HepG2 (cell line): ENCODE results near the gene GMPPB. TPM values are rescaled to one million over a fixed set of nuclear protein-coding genes. Genes with fewer than 3 reads are reported as not detected.

Experiments
- ARNT ChIP-seq: fragments of 450-650 bp; IDR thresholded peaks from 2 replicates; pipeline ENCODE4 v1.6.1; 2017
- ASH2L ChIP-seq: fragments of 300-600, 200-600 bp; sonication (generic); IDR thresholded peaks from 2 replicates; pipeline ENCODE4 v1.7.0; 2017; ENCODE audit warnings: low read depth, mild to moderate bottlenecking, moderate library complexity, mixed read lengths, low read length; ENCODE audit not compliant: insufficient read length
- BORCS8-MEF2B ChIP-seq: sonication (generic); formaldehyde crosslinking; IDR thresholded peaks from 2 replicates; pipeline ENCODE4 v1.8.0; 2022; ENCODE audit warnings: mild to moderate bottlenecking, missing genetic modification reagents
- EHMT2 ChIP-seq: fragments of 200-600 bp; sonication (generic); IDR thresholded peaks from 2 replicates; pipeline ENCODE4 v1.7.0; 2017; ENCODE audit warnings: antibody characterized with exemption, low read depth, low read length, borderline replicate concordance
- ELF3 ChIP-seq: IDR thresholded peaks from 2 replicates; pipeline ENCODE4 v1.6.1; 2016; ENCODE audit warnings: missing genetic modification reagents, missing compliant biosample characterization
- FOXK1 ChIP-seq: sonication (generic); formaldehyde crosslinking; IDR thresholded peaks from 2 replicates; pipeline ENCODE4 v1.4.0; 2020; ENCODE audit warnings: low read depth, missing genetic modification reagents, borderline replicate concordance
- FOXP1 ChIP-seq, 2 experiments: fragments of 450-650 bp in 1 of 2; IDR thresholded peaks; 2 replicates each; pipeline ENCODE4 v1.6.1; 2017 to 2018; ENCODE audit warnings: antibody characterized with exemption in 1 of 2
- HMG20B ChIP-seq: conservative IDR thresholded peaks from 2 replicates; pipeline ENCODE4 v1.6.1; 2016; ENCODE audit warnings: missing genetic modification reagents, missing compliant biosample characterization
- HNF4A ChIP-seq: sonication (generic); formaldehyde crosslinking; IDR thresholded peaks from 2 replicates; pipeline ENCODE4 v1.4.0; 2020; ENCODE audit warnings: missing genetic modification reagents
- KAT7 ChIP-seq: IDR thresholded peaks from 2 replicates; pipeline ENCODE4 v1.6.1; 2018; ENCODE audit warnings: borderline replicate concordance, missing compliant biosample characterization
- MEIS1 ChIP-seq: sonication (generic); formaldehyde crosslinking; IDR thresholded peaks from 2 replicates; pipeline ENCODE4 v1.9.0; 2021; ENCODE audit warnings: mild to moderate bottlenecking, missing genetic modification reagents, moderate library complexity, borderline replicate concordance
- MXI1 ChIP-seq: IDR thresholded peaks from 3 replicates; pipeline ENCODE4 v1.6.1; 2012; ENCODE audit warnings: low read depth, low read length, inconsistent platforms, borderline replicate concordance
- NCOA2 ChIP-seq: sonication (generic); formaldehyde crosslinking; IDR thresholded peaks from 2 replicates; pipeline ENCODE4 v1.8.0; 2022; ENCODE audit warnings: inconsistent platforms
- PITX1 ChIP-seq: sonication (generic); formaldehyde crosslinking; IDR thresholded peaks from 2 replicates; pipeline ENCODE4 v1.5.1; 2020; ENCODE audit warnings: mild to moderate bottlenecking, missing genetic modification reagents
- SMC3 ChIP-seq: IDR thresholded peaks from 2 replicates; pipeline ENCODE4 v1.6.1; 2011; ENCODE audit warnings: low read length, improper control_type of control experiment
- TEAD3 ChIP-seq: optimal IDR thresholded peaks from 2 replicates; pipeline ENCODE3; 2016; ENCODE audit warnings: borderline replicate concordance
- ZNF143 ChIP-seq: sonication (generic); formaldehyde crosslinking; IDR thresholded peaks from 2 replicates; pipeline ENCODE4 v1.4.0; 2020; ENCODE audit warnings: missing genetic modification reagents
- ZNF263 ChIP-seq: sonication (generic); formaldehyde crosslinking; IDR thresholded peaks from 2 replicates; pipeline ENCODE4 v1.4.0; 2020; ENCODE audit warnings: missing genetic modification reagents
- ZNF451 ChIP-seq: sonication (generic); formaldehyde crosslinking; IDR thresholded peaks from 2 replicates; pipeline ENCODE4 v1.5.0; 2020; ENCODE audit warnings: mild to moderate bottlenecking, missing genetic modification reagents
- ZNF460 ChIP-seq: sonication (generic); formaldehyde crosslinking; IDR thresholded peaks from 2 replicates; pipeline ENCODE4 v1.5.1; 2020; ENCODE audit warnings: missing genetic modification reagents, mild to moderate bottlenecking, borderline replicate concordance
- ZNF781 ChIP-seq: sonication (generic); formaldehyde crosslinking; IDR thresholded peaks from 2 replicates; pipeline ENCODE4 v1.5.1; 2020; ENCODE audit warnings: borderline replicate concordance, mild to moderate bottlenecking, missing genetic modification reagents; ENCODE audit errors: not compliant biosample characterization
- polyA plus RNA-seq, 8 experiments: library from polyadenylated mRNA; depleted of rRNA in 3 of 8; stranded (reverse) in 7 of 8; unstranded in 1 of 8; fragments of >200 nt; fragmentation: Illumina TruSeq in 4 of 8; extraction: Trizol in 4 of 8; gene quantifications; 2 replicates each; pipeline versions ENCODE4 v1.2.1 to v1.2.3, GENCODE V29; 2011 to 2016; ENCODE audit warnings: low read depth in 4 of 8, missing spikeins in 1 of 8, mixed read lengths in 1 of 8; ENCODE audit not compliant: insufficient read depth in 1 of 8
- total RNA-seq, 5 experiments: library from RNA; depleted of rRNA; stranded (reverse); fragments of >200 nt; fragmentation: Illumina TruSeq; extraction: Trizol; gene quantifications; 2 replicates each; pipeline ENCODE4 v1.2.3, GENCODE V29; 2016; ENCODE audit warnings: low read depth in 1 of 5
- TF ChIP-seq, protein P1 (sequence below): IDR thresholded peaks from 2 replicates; pipeline ENCODE4 v1.6.1; 2016; ENCODE audit warnings: missing genetic modification reagents, missing compliant biosample characterization
- TF ChIP-seq, protein P2 (sequence below): sonication (generic); formaldehyde crosslinking; IDR thresholded peaks from 2 replicates; pipeline ENCODE4 v1.9.0; 2021; ENCODE audit warnings: missing genetic modification reagents, mild to moderate bottlenecking, borderline replicate concordance
- TF ChIP-seq, protein P3 (sequence below): IDR thresholded peaks from 2 replicates; pipeline ENCODE4 v1.6.1; 2016

Gene GMPPB
- total and polyA plus RNA-seq, 2 of the 13 experiments (the other 11 are each of a cell fraction or from before 2014, with no cell fraction given), result 6.5 to 23.1 TPM

DNA sequence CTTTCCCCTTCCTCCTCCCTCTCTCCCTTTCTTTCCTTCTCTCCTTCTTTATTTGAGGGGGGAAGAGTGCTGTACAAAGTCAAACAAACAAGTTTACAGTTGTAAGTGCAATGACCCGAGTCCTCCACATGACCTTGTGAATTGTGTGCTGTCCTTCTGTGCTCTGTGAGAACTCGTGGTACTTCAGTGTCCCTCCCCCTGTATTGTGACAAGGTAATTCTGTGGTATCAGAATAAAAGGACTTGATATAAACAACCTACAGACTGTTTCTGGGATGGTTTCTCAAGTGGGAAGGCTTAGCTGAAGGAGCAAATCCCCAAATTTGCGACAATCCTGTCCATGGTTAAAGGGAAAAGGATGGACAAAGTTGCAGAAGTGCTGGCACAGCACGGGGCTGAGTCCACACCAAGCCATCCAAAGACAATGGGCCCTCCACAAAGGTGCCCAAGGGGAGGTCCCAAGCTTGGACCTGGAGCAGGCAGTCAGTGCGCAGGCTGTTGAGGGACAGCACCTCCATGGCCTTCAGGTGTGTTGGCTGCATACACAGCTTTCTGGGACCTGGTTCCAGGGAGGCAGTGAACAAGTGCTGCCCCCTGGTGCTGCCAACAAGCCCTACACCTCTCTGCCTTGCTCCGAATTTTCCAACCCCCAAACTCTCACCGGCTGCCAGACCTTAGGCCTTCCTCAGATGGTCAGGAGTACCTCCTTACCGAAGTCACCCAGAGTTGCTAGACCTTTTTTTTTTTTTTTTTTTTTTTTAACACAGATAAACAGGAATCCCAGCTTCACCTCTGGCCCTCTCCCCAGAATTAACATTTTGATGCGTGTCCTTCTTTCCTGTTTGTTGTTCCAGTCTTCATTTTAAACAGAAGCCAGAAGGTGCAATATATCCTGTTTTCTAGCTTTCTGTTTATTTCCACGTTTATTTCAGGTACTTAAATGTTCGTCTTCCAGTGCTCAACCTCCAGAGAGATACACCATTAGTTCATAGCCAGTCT is 52.2 kb downstream of the GMPPB start (continued):
- TF ChIP-seq ZNF781 (CRISPR knock-in tag) (peak; percentile 46), ASH2L (no peak), ELF3 (CRISPR knock-in tag) (peak; percentile 59; the same call in 1 of the 2 replicates), MXI1 (peak; percentile 9; the same call in 1 of the 3 replicates), ZNF263 (CRISPR knock-in tag) (peak; percentile 87), ZNF143 (CRISPR knock-in tag) (0 out of 2 replicates have a peak, but pooled peaks have one; percentile 33), ZNF460 (CRISPR knock-in tag) (no peak), NCOA2 (CRISPR knock-in tag) (peak; percentile 77), FOXK1 (0 out of 2 replicates have a peak, but pooled peaks have one; percentile 23), ZNF451 (peak; percentile 60; the same call in 1 of the 2 replicates), TEAD3 (CRISPR knock-in tag) (peak; percentile 45), BORCS8-MEF2B (CRISPR knock-in tag) (0 out of 2 replicates have a peak, but pooled peaks have one; percentile 36), KAT7 (CRISPR knock-in tag) (no peak; the same call in 1 of the 2 replicates), ARNT (no peak), SMC3 (peak; percentile 95), EHMT2 (no peak), FOXP1 (IDR thresholded peaks at IDR 0.05) (no peak), FOXP1 (CRISPR knock-in tag; IDR thresholded peaks at IDR 0.05) (peak; percentile 90), HMG20B (no peak), HNF4A (CRISPR knock-in tag) (peak; percentile 74), PITX1 (CRISPR knock-in tag) (peak; percentile 42; the same call in 1 of the 2 replicates), MEIS1 (CRISPR knock-in tag) (0 out of 2 replicates have a peak, but pooled peaks have one; percentile 17)
- TF ChIP-seq, protein P1, sequence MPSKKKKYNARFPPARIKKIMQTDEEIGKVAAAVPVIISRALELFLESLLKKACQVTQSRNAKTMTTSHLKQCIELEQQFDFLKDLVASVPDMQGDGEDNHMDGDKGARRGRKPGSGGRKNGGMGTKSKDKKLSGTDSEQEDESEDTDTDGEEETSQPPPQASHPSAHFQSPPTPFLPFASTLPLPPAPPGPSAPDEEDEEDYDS (CRISPR knock-in tag), result 0 out of 2 replicates have a peak, but pooled peaks have one; percentile 11
- TF ChIP-seq, protein P2, sequence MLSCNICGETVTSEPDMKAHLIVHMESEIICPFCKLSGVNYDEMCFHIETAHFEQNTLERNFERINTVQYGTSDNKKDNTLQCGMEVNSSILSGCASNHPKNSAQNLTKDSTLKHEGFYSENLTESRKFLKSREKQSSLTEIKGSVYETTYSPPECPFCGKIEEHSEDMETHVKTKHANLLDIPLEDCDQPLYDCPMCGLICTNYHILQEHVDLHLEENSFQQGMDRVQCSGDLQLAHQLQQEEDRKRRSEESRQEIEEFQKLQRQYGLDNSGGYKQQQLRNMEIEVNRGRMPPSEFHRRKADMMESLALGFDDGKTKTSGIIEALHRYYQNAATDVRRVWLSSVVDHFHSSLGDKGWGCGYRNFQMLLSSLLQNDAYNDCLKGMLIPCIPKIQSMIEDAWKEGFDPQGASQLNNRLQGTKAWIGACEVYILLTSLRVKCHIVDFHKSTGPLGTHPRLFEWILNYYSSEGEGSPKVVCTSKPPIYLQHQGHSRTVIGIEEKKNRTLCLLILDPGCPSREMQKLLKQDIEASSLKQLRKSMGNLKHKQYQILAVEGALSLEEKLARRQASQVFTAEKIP (CRISPR knock-in tag), result no peak
- TF ChIP-seq, protein P3, sequence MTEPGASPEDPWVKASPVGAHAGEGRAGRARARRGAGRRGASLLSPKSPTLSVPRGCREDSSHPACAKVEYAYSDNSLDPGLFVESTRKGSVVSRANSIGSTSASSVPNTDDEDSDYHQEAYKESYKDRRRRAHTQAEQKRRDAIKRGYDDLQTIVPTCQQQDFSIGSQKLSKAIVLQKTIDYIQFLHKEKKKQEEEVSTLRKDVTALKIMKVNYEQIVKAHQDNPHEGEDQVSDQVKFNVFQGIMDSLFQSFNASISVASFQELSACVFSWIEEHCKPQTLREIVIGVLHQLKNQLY (CRISPR knock-in tag), result no peak
